K562 (cell line): Measurements from ENCODE around the gene RNF43. TPM values are rescaled to one million over a fixed set of nuclear protein-coding genes. Genes with fewer than 3 reads are reported as not detected.

Experiments
- CBX3 ChIP-seq, 2 experiments: IDR thresholded peaks; 1 replicate in 1 of 2; 2 replicates in 1 of 2; pipeline ENCODE4 v1.6.1; 2012; ENCODE audit warnings: inconsistent platforms in 2 of 2, low read length in 2 of 2, borderline replicate concordance in 1 of 2, control low read depth in 1 of 2
- CBX5 ChIP-seq: IDR thresholded peaks from 2 replicates; pipeline ENCODE4 v1.6.1; 2014; ENCODE audit warnings: low read depth, borderline replicate concordance
- FOSL1 ChIP-seq: fragments of 200-800 bp; sonication (Bioruptor generic); conservative IDR thresholded peaks from 2 replicates; pipeline ENCODE4 v1.6.1; 2016; ENCODE audit warnings: missing genetic modification characterization, missing compliant biosample characterization
- FOXK2 ChIP-seq, 2 experiments: fragments of 450-650 bp; IDR thresholded peaks in 1 of 2; conservative IDR thresholded peaks in 1 of 2; 2 replicates each; pipeline ENCODE4 v1.6.1; 2016; ENCODE audit warnings: low read depth in 2 of 2, mild to moderate bottlenecking in 1 of 2
- HES1 ChIP-seq: fragments of 450-650 bp; IDR thresholded peaks from 2 replicates; pipeline ENCODE4 v1.6.1; 2016; ENCODE audit warnings: low read depth, mild to moderate bottlenecking, moderate library complexity
- JUND ChIP-seq, 2 experiments: IDR thresholded peaks; 2 replicates in 1 of 2; 3 replicates in 1 of 2; pipeline ENCODE4 v1.6.1; 2011; ENCODE audit warnings: borderline replicate concordance in 2 of 2, low read depth in 2 of 2, low read length in 2 of 2, improper control_type of control experiment in 1 of 2, missing biosample characterization in 1 of 2, missing genetic modification characterization in 1 of 2, missing genetic modification reagents in 1 of 2
- MNT ChIP-seq, 2 experiments: fragments of 450-650 bp; conservative IDR thresholded peaks; 2 replicates each; pipeline ENCODE4 v1.6.1; 2017; ENCODE audit warnings: mild to moderate bottlenecking in 2 of 2, moderate library complexity in 2 of 2
- NCOA1 ChIP-seq: fragments of 450-650 bp; IDR thresholded peaks from 2 replicates; pipeline ENCODE4 v1.6.1; 2016; ENCODE audit warnings: low read depth
- PHB2 ChIP-seq: fragments of 450-650 bp; IDR thresholded peaks from 2 replicates; pipeline ENCODE4 v1.6.1; 2017; ENCODE audit warnings: low read depth
- PHF8 ChIP-seq: fragments of 200-600 bp; sonication (generic); IDR thresholded peaks from 2 replicates; pipeline ENCODE4 v1.6.1; 2012; ENCODE audit warnings: mixed run types, mild to moderate bottlenecking, inconsistent platforms, low read length, moderate library complexity, borderline replicate concordance
- PRDM10 ChIP-seq: fragments of 450-650 bp; IDR thresholded peaks from 2 replicates; pipeline ENCODE4 v1.6.1; 2018; ENCODE audit not compliant: partially characterized antibody
- RNF2 ChIP-seq: sonication (generic); IDR thresholded peaks from 2 replicates; pipeline ENCODE4 v1.6.1; 2016
- SMARCA4 ChIP-seq: fragments of 450-650 bp; IDR thresholded peaks from 2 replicates; pipeline ENCODE4 v1.6.1; 2016
- TAF1 ChIP-seq: IDR thresholded peaks from 2 replicates; pipeline ENCODE4 v1.6.1; 2011; ENCODE audit warnings: mild to moderate bottlenecking, low read length, moderate library complexity; ENCODE audit not compliant: insufficient read depth, control insufficient read depth, severe bottlenecking; ENCODE audit errors: extremely low read depth
- ZNF23 ChIP-seq: fragments of 250-450 bp; sonication (Bioruptor Pico); IDR thresholded peaks from 2 replicates; pipeline ENCODE4 v1.4.0; 2020; ENCODE audit warnings: mild to moderate bottlenecking
- polyA plus RNA-seq, 8 experiments: library from polyadenylated mRNA; depleted of rRNA in 4 of 8; stranded (reverse) in 5 of 8; unstranded in 3 of 8; fragments of >200 nt; fragmentation: Nextera tagmentation in 2 of 8; fragmentation: Illumina TruSeq in 1 of 8; extraction: Ambion mirVana in 2 of 8; extraction: Trizol in 1 of 8; gene quantifications; 2 replicates each; pipeline versions ENCODE4 v1.2.1 to v1.2.3, GENCODE V29; 2011 to 2014; ENCODE audit warnings: inconsistent platforms in 1 of 8, missing spikeins in 1 of 8
- total RNA-seq, 7 experiments: library from RNA; depleted of rRNA in 6 of 7; stranded (reverse); fragments of >200 nt in 6 of 7; fragmentation: Illumina TruSeq in 2 of 7; extraction: Trizol in 2 of 7; gene quantifications; 2 replicates each; pipeline versions ENCODE4 v1.2.1 to v1.2.3, GENCODE V29; 2011 to 2021; ENCODE audit warnings: low replicate concordance in 1 of 7
- TF ChIP-seq, protein P1 (sequence below): fragments of 450-650 bp; IDR thresholded peaks from 2 replicates; pipeline ENCODE4 v1.7.0; 2016; ENCODE audit warnings: borderline replicate concordance
- TF ChIP-seq, protein P2 (sequence below): sonication (generic); formaldehyde crosslinking; IDR thresholded peaks from 2 replicates; pipeline ENCODE4 v1.8.0; 2022; ENCODE audit warnings: missing genetic modification reagents, mild to moderate bottlenecking, borderline replicate concordance

The RNF43 gene
- total and polyA plus RNA-seq, 9 of the 15 experiments (the other 6 are each of a cell fraction or from before 2014, with no cell fraction given), result 0.29 to 2.7 (median 1.4) TPM

DNA sequence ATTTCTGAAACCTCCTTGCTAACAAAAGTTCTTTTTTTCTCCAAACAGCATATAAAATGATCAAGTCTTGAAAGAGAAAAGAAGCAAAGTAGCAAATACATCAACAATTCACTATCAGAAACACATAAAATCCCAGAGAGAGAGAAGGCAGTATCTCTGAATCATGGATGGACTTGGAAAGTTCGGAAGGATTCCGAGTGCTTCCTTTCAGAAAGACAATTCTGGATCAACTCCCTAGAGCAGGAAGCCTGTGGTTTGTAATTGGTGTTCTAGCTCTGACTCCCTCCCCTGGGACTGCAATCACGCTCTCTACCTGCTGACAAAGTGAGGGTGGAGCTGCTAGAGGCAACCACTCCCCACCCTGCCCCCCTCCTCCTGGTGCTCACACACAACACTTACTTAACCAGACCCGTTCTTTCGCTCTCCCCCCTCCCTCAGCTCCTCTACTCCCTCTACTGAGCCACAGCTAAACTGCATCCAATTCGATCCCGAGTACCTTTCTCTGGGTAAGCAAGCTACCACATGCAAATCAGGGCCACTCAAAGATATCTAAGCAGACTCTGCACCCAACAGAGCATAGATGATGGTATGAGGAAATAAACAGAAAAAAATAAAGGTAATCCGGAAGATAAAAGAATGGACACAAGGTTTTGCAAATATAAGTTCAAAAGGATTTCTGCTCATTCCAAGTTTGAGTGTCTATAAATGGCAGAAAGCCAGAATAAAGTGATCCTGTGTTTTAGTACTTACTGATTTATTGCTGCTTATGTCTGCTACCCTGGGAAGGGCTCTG is at the start of gene RNF43 (continued):
- TF ChIP-seq, protein P1, sequence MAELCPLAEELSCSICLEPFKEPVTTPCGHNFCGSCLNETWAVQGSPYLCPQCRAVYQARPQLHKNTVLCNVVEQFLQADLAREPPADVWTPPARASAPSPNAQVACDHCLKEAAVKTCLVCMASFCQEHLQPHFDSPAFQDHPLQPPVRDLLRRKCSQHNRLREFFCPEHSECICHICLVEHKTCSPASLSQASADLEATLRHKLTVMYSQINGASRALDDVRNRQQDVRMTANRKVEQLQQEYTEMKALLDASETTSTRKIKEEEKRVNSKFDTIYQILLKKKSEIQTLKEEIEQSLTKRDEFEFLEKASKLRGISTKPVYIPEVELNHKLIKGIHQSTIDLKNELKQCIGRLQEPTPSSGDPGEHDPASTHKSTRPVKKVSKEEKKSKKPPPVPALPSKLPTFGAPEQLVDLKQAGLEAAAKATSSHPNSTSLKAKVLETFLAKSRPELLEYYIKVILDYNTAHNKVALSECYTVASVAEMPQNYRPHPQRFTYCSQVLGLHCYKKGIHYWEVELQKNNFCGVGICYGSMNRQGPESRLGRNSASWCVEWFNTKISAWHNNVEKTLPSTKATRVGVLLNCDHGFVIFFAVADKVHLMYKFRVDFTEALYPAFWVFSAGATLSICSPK, result no peak
- TF ChIP-seq RNF2 (peak; percentile 41; the same call in 1 of the 2 replicates), PHB2 (no peak), FOSL1 (tag) (peak; percentile 41; the same call in 1 of the 2 replicates), PRDM10 (peak; percentile 90), JUND (IDR thresholded peaks at IDR 0.05; ENCODE audit: borderline replicate concordance, low read depth, low read length) (peak; percentile 81), JUND (tag; IDR thresholded peaks at IDR 0.05; ENCODE audit: borderline replicate concordance, low read depth, low read length) (peak; percentile 59; the same call in 1 of the 3 replicates), FOXK2 (conservative IDR thresholded peaks at IDR 0.05 in 1 of 2, IDR thresholded peaks at IDR 0.05 in 1 of 2; ENCODE audit: low read depth in 2 of 2) (peak; percentile 76 to 89), HES1 (peak; percentile 9; the same call in 1 of the 2 replicates), MNT (conservative IDR thresholded peaks at IDR 0.05) (peak; percentile 43 to 77; a peak in 3 of 4 replicates), CBX3 (IDR thresholded peaks at IDR 0.05; ENCODE audit: borderline replicate concordance in 1 of 2, low read length in 2 of 2) (peak in 1 of 2 experiments; percentile 70; a peak in 1 of 3 replicates), SMARCA4 (0 out of 2 replicates have a peak, but pooled peaks have one; percentile 47), ZNF23 (CRISPR knock-in tag) (no peak), TAF1 (peak; percentile 26), PHF8 (no peak; the same call in 1 of the 2 replicates), CBX5 (no peak), NCOA1 (0 out of 2 replicates have a peak, but pooled peaks have one; percentile 55)
- TF ChIP-seq, protein P2, sequence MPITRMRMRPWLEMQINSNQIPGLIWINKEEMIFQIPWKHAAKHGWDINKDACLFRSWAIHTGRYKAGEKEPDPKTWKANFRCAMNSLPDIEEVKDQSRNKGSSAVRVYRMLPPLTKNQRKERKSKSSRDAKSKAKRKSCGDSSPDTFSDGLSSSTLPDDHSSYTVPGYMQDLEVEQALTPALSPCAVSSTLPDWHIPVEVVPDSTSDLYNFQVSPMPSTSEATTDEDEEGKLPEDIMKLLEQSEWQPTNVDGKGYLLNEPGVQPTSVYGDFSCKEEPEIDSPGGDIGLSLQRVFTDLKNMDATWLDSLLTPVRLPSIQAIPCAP, result no peak
